ENCODE data around the gene DTNBP1. TPM values are rescaled to one million over a fixed set of nuclear protein-coding genes. Genes with fewer than 3 reads are reported as not detected.
A peak's percentile ranks its signal among the peaks of the same experiment; 100 is the strongest.

Gene DTNBP1
- total and polyA plus RNA-seq, 2 experiments from 2014 or later: 0.32 to 15.8 TPM

- H3K9me2 ChIP-seq (ENCODE audit: insufficient read depth): no peaks in the 10 kb centered on the region
- peak; percentile 24 for DNase-seq
- H2AFZ ChIP-seq: no peak overlapping the region
- H3K4me3 ChIP-seq: no peak overlapping the region
- no peaks in the 10 kb centered on the region for H3F3A ChIP-seq (ENCODE audit: insufficient read depth)
- no peak overlapping the region for H3K9ac ChIP-seq
- H3K36me3 ChIP-seq (ENCODE audit: low read depth): no peaks in the 10 kb centered on the region
- TF ChIP-seq EZH2phosphoT487 (IDR thresholded peaks at IDR 0.05; ENCODE audit: insufficient read depth, low read depth): no peak
- TF ChIP-seq EZH2 (IDR thresholded peaks at IDR 0.05; ENCODE audit: insufficient read depth, poor library complexity, severe bottlenecking): no peak
- no peak overlapping the region for H3K27ac ChIP-seq
- no peaks in the 10 kb centered on the region for H3K27me3 ChIP-seq (replicated peaks; ENCODE audit: insufficient read depth)
- no peaks in the 10 kb centered on the region for H3K9me3 ChIP-seq (ENCODE audit: low read depth)
- in situ Hi-C loops (cut with MboI): no loop called here
- 34 to 53% methylated on average over 1 of the region's 1 CpG for WGBS, 2 experiments (ENCODE audit: low coverage in 1 of 2, low lambda C conversion rate in 2 of 2, missing lambda C conversion rate in 2 of 2)
- H4K20me1 ChIP-seq (ENCODE audit: insufficient read depth): no peaks in the 10 kb centered on the region
- 0 out of 2 replicates have a peak, but pooled peaks cover 5% of the 10 kb centered on the region for H3K4me1 ChIP-seq (ENCODE audit: insufficient read depth)
- H3K4me2 ChIP-seq (ENCODE audit: unreplicated experiment): no peak overlapping the region
- H3K79me2 ChIP-seq (ENCODE audit: insufficient read depth): no peaks in the 10 kb centered on the region
Observed at GRCh38 chr6:15582499-15582898, 80.3 kb downstream of the DTNBP1 start.

DNA sequence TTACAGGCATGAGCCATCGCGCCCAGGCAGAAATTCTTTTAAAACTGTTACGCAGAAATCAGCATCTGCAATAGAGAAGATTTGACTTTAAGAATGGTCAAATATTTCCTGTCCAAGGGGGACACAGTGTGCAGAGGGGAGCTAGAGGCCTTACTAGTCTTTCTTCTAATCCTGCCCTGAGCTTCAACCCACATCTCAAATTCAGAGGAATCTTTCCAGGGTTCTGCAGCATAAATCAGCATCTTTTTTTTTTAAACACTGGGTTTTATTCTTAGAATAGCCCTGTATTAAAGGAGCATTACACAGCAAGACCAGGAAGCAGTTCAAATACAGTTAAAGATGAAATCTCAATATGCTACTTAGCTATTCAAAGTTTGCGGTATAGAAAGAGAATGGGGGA is 81.1 kb downstream of the DTNBP1 start:
- TF ChIP-seq EZH2 (IDR thresholded peaks at IDR 0.05; ENCODE audit: insufficient read depth, poor library complexity, severe bottlenecking): no peak
- no peak for TF ChIP-seq EZH2phosphoT487 (IDR thresholded peaks at IDR 0.05; ENCODE audit: insufficient read depth, low read depth)
- Histone ChIP-seq H3K4me2 (ENCODE audit: unreplicated experiment) (no peak overlapping the region), H3K4me1 (ENCODE audit: insufficient read depth) (0 out of 2 replicates have a peak, but pooled peaks cover 5% of the 10 kb centered on the region), H3K9me2 (ENCODE audit: insufficient read depth) (no peaks in the 10 kb centered on the region), H3K27ac (no peak overlapping the region), H3F3A (ENCODE audit: insufficient read depth) (no peaks in the 10 kb centered on the region), H3K9me3 (ENCODE audit: low read depth) (no peaks in the 10 kb centered on the region), H3K4me3 (no peak overlapping the region), H2AFZ (no peak overlapping the region), H3K36me3 (ENCODE audit: low read depth) (no peaks in the 10 kb centered on the region), H3K79me2 (ENCODE audit: insufficient read depth) (no peaks in the 10 kb centered on the region), H3K9ac (no peak overlapping the region), H4K20me1 (ENCODE audit: insufficient read depth) (no peaks in the 10 kb centered on the region), H3K27me3 (replicated peaks; ENCODE audit: insufficient read depth) (no peaks in the 10 kb centered on the region)
- in situ Hi-C loops (cut with MboI): no loop called here
- no peak for DNase-seq
- WGBS, 2 experiments (ENCODE audit: low coverage in 1 of 2, low lambda C conversion rate in 2 of 2, missing lambda C conversion rate in 2 of 2): 97 to 99% methylated on average over 4 of the region's 4 CpGs

GRCh38 chr6:15580326-15580725 is 82.5 kb downstream of the DTNBP1 start:
- Histone ChIP-seq H3K27ac (no peak overlapping the region), H3K27me3 (replicated peaks; ENCODE audit: insufficient read depth) (no peaks in the 10 kb centered on the region), H3K9me2 (ENCODE audit: insufficient read depth) (no peaks in the 10 kb centered on the region), H3F3A (ENCODE audit: insufficient read depth) (no peaks in the 10 kb centered on the region), H3K9me3 (ENCODE audit: low read depth) (no peaks in the 10 kb centered on the region), H3K36me3 (ENCODE audit: low read depth) (no peaks in the 10 kb centered on the region), H2AFZ (no peak overlapping the region), H3K9ac (no peak overlapping the region), H3K4me1 (ENCODE audit: insufficient read depth) (no peaks in the 10 kb centered on the region), H3K4me2 (ENCODE audit: unreplicated experiment) (no peak overlapping the region), H4K20me1 (ENCODE audit: insufficient read depth) (no peaks in the 10 kb centered on the region), H3K4me3 (no peak overlapping the region), H3K79me2 (ENCODE audit: insufficient read depth) (no peaks in the 10 kb centered on the region)
- WGBS, 2 experiments (ENCODE audit: low coverage in 1 of 2, low lambda C conversion rate in 2 of 2, missing lambda C conversion rate in 2 of 2): 94 to 95% methylated on average over 2 of the region's 2 CpGs
- no peak for DNase-seq
- no peak for TF ChIP-seq EZH2phosphoT487 (IDR thresholded peaks at IDR 0.05; ENCODE audit: insufficient read depth, low read depth)
- TF ChIP-seq EZH2 (IDR thresholded peaks at IDR 0.05; ENCODE audit: insufficient read depth, poor library complexity, severe bottlenecking): no peak
- in situ Hi-C loops (cut with MboI): no loop called here

DNA sequence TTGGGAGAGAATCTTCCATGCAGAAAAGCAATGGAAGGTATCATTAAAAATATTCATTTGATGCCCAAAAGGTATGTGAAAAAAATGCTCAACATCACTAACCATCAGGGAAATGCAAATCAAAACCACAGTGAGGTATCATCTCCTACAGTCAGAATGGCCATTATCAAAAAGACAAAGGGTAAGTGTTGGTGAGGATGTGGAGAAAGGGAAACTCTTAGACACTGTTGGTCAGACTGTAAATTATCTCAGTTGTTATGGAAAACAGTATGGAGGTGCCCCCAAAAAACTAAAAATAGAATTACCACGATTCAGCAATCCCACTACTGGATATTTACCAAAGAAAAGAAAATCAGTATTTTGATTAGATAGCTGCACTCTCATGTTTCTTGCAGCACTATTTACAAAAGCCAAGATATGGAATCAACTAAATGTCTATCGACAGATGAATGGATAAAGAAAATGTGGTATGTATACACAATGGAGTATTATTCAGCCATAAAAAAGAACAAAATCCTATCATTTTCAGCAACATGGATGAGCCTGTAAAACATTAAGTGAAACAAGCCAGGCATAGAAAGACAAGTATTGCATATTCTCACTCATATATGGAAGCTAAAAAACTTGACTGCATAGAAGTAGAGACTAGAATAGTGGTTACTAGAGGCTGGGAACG is 84.0 kb downstream of the DTNBP1 start:
- Histone ChIP-seq H3K4me1 (ENCODE audit: insufficient read depth) (no peaks in the 10 kb centered on the region), H2AFZ (no peak overlapping the region), H3K9ac (no peak overlapping the region), H3K4me2 (ENCODE audit: unreplicated experiment) (no peak overlapping the region), H3K9me2 (ENCODE audit: insufficient read depth) (no peaks in the 10 kb centered on the region), H3K36me3 (ENCODE audit: low read depth) (no peaks in the 10 kb centered on the region), H3K27me3 (replicated peaks; ENCODE audit: insufficient read depth) (no peaks in the 10 kb centered on the region), H3F3A (ENCODE audit: insufficient read depth) (no peaks in the 10 kb centered on the region), H3K9me3 (ENCODE audit: low read depth) (no peaks in the 10 kb centered on the region), H3K27ac (no peak overlapping the region), H4K20me1 (ENCODE audit: insufficient read depth) (no peaks in the 10 kb centered on the region), H3K4me3 (no peak overlapping the region), H3K79me2 (ENCODE audit: insufficient read depth) (no peaks in the 10 kb centered on the region)
- TF ChIP-seq EZH2phosphoT487 (IDR thresholded peaks at IDR 0.05; ENCODE audit: insufficient read depth, low read depth) (no peak), EZH2 (IDR thresholded peaks at IDR 0.05; ENCODE audit: insufficient read depth, poor library complexity, severe bottlenecking) (no peak)
- 100% methylated on average over 3 of the region's 3 CpGs for WGBS, 2 experiments (ENCODE audit: low coverage in 1 of 2, low lambda C conversion rate in 2 of 2, missing lambda C conversion rate in 2 of 2)
- no peak for DNase-seq
- in situ Hi-C loops (cut with MboI): no loop called here

Data from GM23248 (cell line).